Ectodermal cell (in vitro differentiated cells): ENCODE measurements around the gene KPRP.

Experiments
- H3K27ac ChIP-seq: 2 replicates; pipeline ENCODE4 v1.7.0; 2013; ENCODE audit warnings: mild to moderate bottlenecking, low read depth, low read length; ENCODE audit not compliant: insufficient read depth, poor library complexity, severe bottlenecking
- H3K27me3 ChIP-seq: 2 replicates; pipeline ENCODE4 v1.7.0; 2013; ENCODE audit warnings: mild to moderate bottlenecking, low read length; ENCODE audit not compliant: insufficient read depth, control insufficient read depth, poor library complexity, severe bottlenecking
- H3K36me3 ChIP-seq: one replicate; pipeline ENCODE4 v1.7.0; 2013; ENCODE audit warnings: low read length; ENCODE audit not compliant: control insufficient read depth, insufficient read depth
- H3K4me1 ChIP-seq: one replicate; pipeline ENCODE4 v1.7.0; 2013; ENCODE audit warnings: low read length; ENCODE audit not compliant: control insufficient read depth, insufficient read depth
- H3K4me3 ChIP-seq: 2 replicates; pipeline ENCODE4 v1.7.0; 2013; ENCODE audit warnings: low read depth, low read length, control low read depth; ENCODE audit not compliant: insufficient read depth
- H3K9me3 ChIP-seq: 2 replicates; pipeline ENCODE4 v1.7.0; 2013; ENCODE audit warnings: mild to moderate bottlenecking, low read length, moderate library complexity; ENCODE audit not compliant: control insufficient read depth
- WGBS, 2 experiments: methylation state at CpG; one replicate each; pipeline ENCODE4 v1.1.7; 2013; ENCODE audit warnings: missing lambda C conversion rate in 2 of 2; 5-methylcytosine and 5-hydroxymethylcytosine counted together

Gene KPRP

DNA sequence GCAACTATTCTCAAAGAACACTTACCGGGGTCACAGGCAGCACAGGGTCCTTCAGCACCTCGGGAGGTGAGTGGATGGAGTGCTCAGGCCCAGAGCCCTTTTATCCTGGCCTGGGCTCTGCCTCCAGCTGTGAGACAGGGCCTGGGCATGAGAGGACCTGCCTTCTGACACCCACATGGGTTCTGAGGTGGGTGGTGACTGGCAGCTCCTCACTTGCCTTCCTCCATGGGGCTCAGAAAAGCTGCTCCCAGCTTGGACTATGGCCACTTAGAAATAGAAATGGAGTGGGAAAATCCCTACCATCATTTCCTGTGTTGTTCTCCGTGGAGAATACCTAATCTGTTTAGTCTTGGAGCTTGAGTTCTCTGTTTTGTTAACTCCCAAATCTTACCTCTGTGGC lies 48.8 kb downstream of the KPRP start, which contains the start of gene LCE1C:
LCE1C (minus strand) TSS at position 76 of the 400 bp plus-strand sequence. CDS start 1,173 bp downstream, outside the sequence.
- Histone ChIP-seq H3K9me3 (peaks cover 9% of the 10 kb centered on the region), H3K36me3 (no peaks in the 10 kb centered on the region), H3K27ac (no peak within 1 kb of the TSS), H3K27me3 (no peaks in the 10 kb centered on the region), H3K4me3 (no peak within 1 kb of the TSS), H3K4me1 (no peaks in the 10 kb centered on the region)
- WGBS, 2 experiments: 45 to 56% methylated on average over 3 of the region's 3 CpGs

DNA sequence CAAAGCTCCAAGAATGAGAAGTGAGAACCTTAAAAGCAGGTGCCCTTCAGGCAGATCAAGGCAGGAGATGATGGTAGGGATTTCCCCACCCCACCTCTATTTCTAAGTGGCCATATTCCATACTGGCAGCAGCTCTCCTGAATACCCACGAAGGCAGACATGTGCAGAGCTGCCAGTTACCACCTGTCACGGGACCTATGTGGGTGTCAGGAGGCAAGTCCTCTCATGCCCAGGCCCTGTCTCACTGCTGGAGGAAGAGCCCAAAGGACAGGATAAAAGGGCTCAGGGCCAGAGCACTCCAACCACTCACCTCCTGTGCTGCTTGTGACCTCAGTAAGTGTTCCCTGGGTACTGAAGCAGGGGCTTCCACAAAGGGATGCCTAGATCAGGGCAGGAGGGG lies 53.2 kb downstream of the KPRP start:
- H3K9me3 ChIP-seq: peaks cover 11% of the 10 kb centered on the region
- no peak overlapping the region for H3K27ac ChIP-seq
- no peaks in the 10 kb centered on the region for H3K27me3 ChIP-seq
- H3K36me3 ChIP-seq: no peaks in the 10 kb centered on the region
- H3K4me1 ChIP-seq: no peaks in the 10 kb centered on the region
- H3K4me3 ChIP-seq: no peak overlapping the region
- 43 to 50% methylated on average over 2 of the region's 2 CpGs for WGBS, 2 experiments
